HL-60/S4 (cell line): ENCODE measurements around the gene RPL38.

ENCODE experiments used
- in situ Hi-C: fragments of 300-500 bp; cut with MboI; formaldehyde crosslinking; loops from 2 replicates; pipeline ENCODE4 v1.14.3; 2022; ENCODE audit warnings: low sequenced_read_pairs

The RPL38 gene

DNA sequence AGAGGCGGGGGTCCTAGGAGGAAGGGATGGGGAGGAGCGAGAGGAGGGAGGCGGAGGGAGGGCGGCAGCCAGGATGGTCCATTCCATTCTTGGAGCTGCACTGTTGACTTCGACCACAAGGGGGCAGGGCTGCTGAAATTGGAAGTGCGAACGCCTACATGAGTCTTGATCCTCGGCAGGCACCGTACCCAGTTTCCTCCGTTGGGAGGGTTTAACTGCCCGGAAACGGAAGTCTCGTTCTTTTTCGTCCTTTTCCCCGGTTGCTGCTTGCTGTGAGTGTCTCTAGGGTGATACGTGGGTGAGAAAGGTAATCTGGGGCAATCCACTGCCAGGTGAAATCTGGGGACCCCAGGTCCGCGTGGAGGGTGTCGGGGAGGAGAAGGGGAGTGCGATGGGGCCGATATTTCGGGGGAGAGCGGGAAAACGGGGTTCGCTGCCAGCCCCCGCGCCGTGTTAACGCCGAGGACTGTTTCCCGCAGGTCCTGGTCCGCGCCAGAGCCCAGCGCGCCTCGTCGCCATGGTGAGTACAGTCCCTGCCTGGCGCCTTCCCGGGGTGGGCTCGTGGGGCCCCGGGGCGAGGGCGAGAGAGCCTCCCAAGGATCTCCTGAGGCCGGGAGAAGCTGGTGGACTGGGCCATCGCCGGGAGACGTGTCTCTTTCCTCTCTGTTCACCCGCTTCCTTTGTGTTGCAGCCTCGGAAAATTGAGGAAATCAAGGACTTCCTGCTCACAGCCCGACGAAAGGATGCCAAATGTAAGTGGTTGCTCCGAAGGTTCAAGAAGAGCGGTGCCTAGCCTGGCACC lies at the start of gene RPL38:
Gene RPL38 (plus strand): TSS at position 240 of the 802 bp plus-strand sequence. CDS start 278 bp downstream, at position 518.
- in situ Hi-C loops = no loop called here

GRCh38 chr17:74153821-74154430 lies 49.6 kb upstream of the RPL38 start:
- in situ Hi-C loops = no loop called here

- in situ Hi-C loops = no loop called here
Measured at GRCh38 chr17:74156878-74157277, 46.6 kb upstream of the RPL38 start.

GRCh38 chr17:74157366-74157765 lies 46.1 kb upstream of the RPL38 start:
- in situ Hi-C loops = no loop called here

GRCh38 chr17:74158761-74159160 lies 44.7 kb upstream of the RPL38 start:
- in situ Hi-C loops = no loop called here

- in situ Hi-C loops = no loop called here
Measured at GRCh38 chr17:74159226-74159840, 44.1 kb upstream of the RPL38 start.

DNA sequence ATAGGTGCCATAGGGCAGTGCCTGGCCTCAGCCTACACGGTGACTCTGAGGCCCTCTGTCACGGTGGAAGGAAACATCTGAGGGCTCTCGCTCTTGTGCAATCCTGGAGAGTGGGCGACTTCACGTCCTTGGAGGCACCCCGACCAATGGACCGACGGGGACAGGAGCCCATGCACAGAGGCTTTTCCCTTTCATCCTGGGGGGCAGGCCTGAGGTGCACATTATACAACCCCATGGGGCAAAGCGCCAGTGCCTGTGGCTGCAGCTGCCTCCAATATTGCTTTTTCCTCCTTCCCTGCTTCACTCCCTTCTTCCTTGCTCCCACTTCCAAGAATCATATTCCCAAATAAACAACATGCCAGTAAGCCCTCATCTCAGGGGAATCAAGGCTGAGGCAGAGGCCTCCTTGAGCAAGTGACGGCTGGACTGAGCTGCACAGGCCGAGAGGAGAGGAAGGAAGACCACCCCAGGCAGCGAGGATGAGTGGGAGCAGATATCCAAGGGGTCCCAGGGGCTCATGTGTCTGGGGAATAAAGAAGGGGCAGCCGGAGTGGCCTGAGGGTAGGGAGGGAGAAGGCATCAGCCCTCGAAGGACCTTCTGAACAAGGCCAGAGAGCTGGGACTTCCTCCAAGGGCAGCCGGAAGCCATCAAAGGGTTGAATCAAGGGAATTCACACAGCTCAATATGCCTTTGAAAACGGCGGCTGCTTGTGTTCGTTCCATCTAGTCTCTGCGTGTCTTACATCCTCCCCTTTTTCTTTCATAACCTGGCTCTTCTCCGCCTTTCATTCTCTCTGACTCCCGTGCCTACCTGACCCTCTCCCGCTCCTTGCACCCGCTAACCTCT lies 42.6 kb upstream of the RPL38 start:
- in situ Hi-C loops = no loop called here

GRCh38 chr17:74161503-74161875 lies 42.0 kb upstream of the RPL38 start:
- in situ Hi-C loops = no loop called here

GRCh38 chr17:74163271-74163821 lies 40.1 kb upstream of the RPL38 start:
- in situ Hi-C loops = no loop called here

GRCh38 chr17:74163836-74164235 lies 39.6 kb upstream of the RPL38 start:
- in situ Hi-C loops = no loop called here

DNA sequence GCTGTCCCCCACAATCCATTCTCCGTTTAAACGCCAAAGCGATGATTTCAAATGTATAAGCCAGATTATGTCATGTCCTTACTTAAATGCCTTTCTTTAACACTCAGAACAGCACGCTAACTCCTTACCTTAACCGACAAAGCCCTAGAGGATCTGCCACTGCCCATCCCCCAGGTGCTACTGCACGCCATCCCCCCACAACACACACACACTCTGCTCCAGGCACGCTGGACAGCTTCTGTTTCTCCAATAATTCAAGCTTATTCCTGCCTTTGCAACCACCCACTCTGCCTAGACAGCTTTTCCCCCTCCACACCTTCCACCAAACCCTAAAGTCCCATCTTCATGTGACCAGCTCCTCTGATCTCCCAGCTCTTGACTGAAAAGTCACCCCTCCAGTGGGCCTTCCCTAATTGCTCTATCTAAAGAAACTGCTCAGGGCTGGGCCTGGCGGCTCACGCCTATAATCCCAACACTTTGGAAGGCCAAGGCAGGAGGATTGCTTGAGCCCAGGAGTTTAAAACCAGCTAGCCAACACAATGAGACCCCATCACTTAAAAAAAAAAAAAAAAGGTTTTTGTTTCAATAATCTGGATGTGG lies 38.9 kb upstream of the RPL38 start:
- in situ Hi-C loops = no loop called here

DNA sequence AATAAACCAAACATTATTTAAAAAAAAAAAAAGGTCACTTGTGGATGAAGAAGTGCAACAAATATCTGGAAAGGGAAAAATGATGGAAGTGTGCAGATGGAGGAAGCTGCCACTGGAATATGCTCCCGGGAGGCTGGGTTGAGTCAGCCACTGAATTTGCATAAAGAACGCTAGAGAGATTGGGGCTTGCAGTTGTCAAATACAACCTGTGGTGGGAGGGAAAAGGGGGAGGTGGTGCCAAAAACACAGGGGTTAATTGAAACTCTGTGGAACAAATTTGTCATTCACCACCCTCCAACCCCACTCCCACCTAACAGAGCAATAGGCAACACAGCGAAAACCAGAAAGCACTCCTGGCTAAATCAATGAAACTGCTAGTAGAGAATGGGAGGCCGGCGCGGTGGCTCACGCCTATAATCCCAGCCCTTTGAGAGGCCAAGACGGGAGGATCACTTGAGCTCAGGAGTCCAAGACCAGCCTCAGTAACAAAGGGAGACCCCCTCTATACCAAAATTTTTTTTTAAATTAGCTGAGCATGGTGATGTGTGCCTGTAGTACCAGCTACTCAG lies 37.6 kb upstream of the RPL38 start:
- in situ Hi-C loops = no loop called here

- in situ Hi-C loops = no loop called here
Measured at GRCh38 chr17:74170924-74171323, 32.6 kb upstream of the RPL38 start.

DNA sequence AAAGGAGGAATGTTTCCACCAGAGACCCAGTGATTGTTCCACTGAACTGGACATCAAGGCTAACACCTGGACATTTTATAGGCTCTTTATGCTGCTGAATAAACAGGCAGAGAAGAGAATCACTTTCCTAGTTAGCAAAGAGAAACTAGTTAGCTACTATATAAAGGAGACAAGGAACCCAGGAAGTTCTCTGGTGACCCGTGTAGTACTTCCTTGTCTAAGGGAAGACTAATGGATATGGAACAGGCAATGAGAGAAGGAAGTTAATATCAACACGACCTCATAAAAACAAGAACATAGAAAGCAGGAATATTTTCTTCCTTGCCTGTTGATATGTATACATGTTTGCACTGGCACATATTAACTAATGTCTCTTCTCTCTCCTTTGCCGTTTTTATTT lies 30.8 kb upstream of the RPL38 start:
- in situ Hi-C loops = no loop called here

DNA sequence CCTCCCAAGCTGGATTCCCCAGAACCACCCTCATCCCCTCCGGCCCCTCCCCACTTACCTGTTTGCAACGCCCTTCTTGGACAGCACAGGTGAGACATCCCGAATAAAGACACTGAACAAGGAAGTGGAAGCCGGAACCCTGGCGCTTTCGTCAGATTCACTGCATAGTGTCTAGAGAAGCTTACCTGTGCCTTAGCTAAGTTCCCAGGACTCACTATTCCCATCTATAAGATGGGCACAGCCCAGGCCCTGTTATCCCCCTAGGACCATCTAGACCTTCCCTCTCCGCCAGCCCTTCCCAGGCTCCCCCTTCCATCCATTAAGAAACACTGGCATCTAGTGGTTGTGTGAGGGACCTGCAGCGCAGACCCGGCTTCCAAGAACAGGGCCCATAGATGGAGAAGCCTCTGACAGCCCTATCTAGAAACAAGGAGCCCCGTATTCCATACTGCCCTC lies 26.9 kb upstream of the RPL38 start:
- in situ Hi-C loops = loop anchor here (25.0 kb wide), 1 partner anchor 914 kb away; the partner anchor contains the start of gene CPSF4L

DNA sequence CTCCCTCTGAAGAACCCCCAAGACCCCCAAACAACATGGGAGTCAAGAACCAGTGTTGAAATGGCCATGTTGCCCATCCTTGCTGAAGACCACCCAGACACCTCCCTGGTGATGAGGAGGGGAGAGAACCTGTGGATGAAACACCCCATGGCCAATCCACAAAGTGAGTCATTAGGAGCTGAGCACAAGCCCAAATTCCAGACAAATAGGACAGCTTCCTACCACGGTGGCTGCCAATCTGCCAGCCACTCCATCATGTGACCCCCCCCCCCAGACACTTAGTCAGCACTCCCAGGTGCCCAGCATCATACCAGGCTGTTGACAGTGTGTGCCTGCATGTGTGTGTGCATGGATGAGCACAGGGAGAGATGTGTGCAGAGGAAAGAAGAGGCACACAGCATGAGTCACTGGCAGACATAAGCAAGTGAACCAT lies 26.4 kb upstream of the RPL38 start:
- in situ Hi-C loops = loop anchor here (25.0 kb wide), 1 partner anchor 915 kb away; the partner anchor contains the start of gene CPSF4L

DNA sequence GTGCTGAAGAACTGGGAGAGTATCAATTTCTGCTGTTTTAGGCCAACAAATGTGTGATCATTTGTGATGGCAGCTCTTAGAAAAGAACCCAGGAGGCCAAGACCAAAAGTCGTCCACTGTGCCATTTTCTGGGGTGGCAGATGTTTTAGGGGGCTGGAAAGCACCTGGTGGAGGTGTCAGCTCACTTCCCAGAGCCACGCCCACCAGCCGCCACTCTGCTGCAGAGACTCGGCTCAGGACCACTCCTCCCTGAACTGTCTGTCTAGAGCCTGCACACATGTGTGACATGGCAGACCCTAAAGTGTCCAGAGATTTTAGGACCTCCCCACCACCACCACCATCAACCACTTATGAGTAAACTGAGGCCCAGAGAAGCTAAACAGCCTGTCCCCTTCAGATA lies 23.9 kb upstream of the RPL38 start:
- in situ Hi-C loops = loop anchor here (25.0 kb wide), 1 partner anchor 917 kb away; the partner anchor contains the start of gene CPSF4L

DNA sequence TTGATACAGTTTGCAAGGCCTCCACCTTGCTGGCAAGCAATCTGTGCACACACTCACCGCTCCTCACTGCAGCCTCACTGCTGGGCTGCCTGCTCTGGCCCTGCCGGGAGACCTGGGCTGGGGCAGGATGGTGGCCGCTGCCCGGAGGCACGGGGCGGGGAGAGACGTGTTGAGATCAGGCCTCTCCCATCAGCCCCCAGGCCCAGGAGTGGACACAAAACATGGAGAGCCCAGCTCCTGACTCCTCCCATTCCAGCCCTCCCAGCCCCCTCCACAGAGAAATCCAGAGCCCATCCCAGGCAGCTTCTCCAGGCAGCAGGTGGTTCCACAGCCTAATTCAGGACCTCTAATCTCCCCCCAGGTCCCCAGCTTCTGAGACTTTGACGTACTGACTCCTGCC lies 23.1 kb upstream of the RPL38 start:
- in situ Hi-C loops = loop anchor here (25.0 kb wide), 1 partner anchor 918 kb away; the partner anchor contains the start of gene CPSF4L

- in situ Hi-C loops = loop anchor here (25.0 kb wide), 1 partner anchor 919 kb away; the partner anchor contains the start of gene CPSF4L
Measured at GRCh38 chr17:74181341-74181740, 22.1 kb upstream of the RPL38 start.
